Activated naive CD8-positive, alpha-beta T cell treated with anti-CD3 and anti-CD28 coated beads, Interleukin-2, amount 10 ng/mL, durations not matched to agents 7 days and 5 days (primary cell): ENCODE results near the gene FXYD3. TPM values are rescaled to one million over a fixed set of nuclear protein-coding genes. Genes with fewer than 3 reads are reported as not detected.

Source experiments
- ATAC-seq: fragments of 150-1000 bp; cut with Tn5 transposase; one replicate; pipeline ENCODE4 v1.10.0; 2021; ENCODE audit warnings: low read depth, moderate library complexity
- POLR2A ChIA-PET: fragments of 350-600 bp; sonication (Branson Sonifier 250); formaldehyde crosslinking; loops from one replicate; lab custom pipeline; 2021; ENCODE audit warnings: antibody characterized with exemption; lab: Charles Lee
- DNase-seq: peaks from one replicate; pipeline ENCODE4 v3.0.0; 2021
- H3K27ac Mint-ChIP-seq: one replicate; pipeline ENCODE4 v1.8.0; 2022; ENCODE audit warnings: mild to moderate bottlenecking, mixed read lengths
- H3K27me3 Mint-ChIP-seq: one replicate; pipeline ENCODE4 v1.8.0; 2022; ENCODE audit warnings: mild to moderate bottlenecking, moderate library complexity, mixed read lengths
- H3K36me3 Mint-ChIP-seq: one replicate; pipeline ENCODE4 v1.8.0; 2021; ENCODE audit warnings: mild to moderate bottlenecking, mixed read lengths
- H3K4me1 Mint-ChIP-seq: one replicate; pipeline ENCODE4 v1.8.0; 2021; ENCODE audit warnings: mixed read lengths
- H3K4me3 Mint-ChIP-seq: one replicate; pipeline ENCODE4 v1.8.0; 2022; ENCODE audit warnings: mild to moderate bottlenecking, moderate library complexity, mixed read lengths
- H3K9me3 Mint-ChIP-seq: one replicate; pipeline ENCODE4 v1.8.0; 2021; ENCODE audit warnings: mixed read lengths
- total RNA-seq, 2 experiments: library from RNA; stranded (reverse); gene quantifications; one replicate each; pipeline ENCODE4 v1.2.3, GENCODE V29; 2021

FXYD3 gene
- total RNA-seq, 2 experiments from 2014 or later, result not detected

GRCh38 chr19:35077411-35078223 is 38.0 kb upstream of the FXYD3 start:
- DNase-seq, result no peak
- Mint-ChIP-seq H3K4me3 (no peak overlapping the region), H3K36me3 (no peaks in the 10 kb centered on the region), H3K9me3 (no peaks in the 10 kb centered on the region), H3K27me3 (peaks cover 9% of the 10 kb centered on the region), H3K4me1 (peaks cover 2% of the 10 kb centered on the region), H3K27ac (no peak overlapping the region)
- POLR2A ChIA-PET, result no interaction called here
- ATAC-seq, result no peak

DNA sequence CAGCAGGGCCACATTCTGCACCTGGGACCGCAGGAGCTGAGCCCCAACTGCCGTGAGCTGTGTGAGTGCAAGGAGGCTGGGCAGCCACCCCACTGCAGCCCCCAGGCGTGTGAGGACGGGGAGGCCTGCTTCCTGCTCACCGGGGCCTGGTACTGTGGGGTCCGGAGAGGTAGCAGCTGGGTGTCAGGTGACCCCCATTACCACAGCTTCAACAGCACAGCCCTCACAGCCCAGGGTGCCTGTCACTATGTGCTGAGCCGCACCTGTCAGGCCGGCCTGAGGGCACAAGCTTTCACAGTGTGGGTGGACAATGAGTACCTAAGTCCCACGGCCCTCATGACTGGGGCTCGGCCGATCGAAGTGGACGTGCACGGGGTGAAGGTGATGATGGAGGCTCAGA is 35.8 kb upstream of the FXYD3 start:
- POLR2A ChIA-PET, result no interaction called here
- Mint-ChIP-seq H3K36me3 (no peaks in the 10 kb centered on the region), H3K27ac (no peak overlapping the region), H3K9me3 (no peaks in the 10 kb centered on the region), H3K27me3 (peaks cover 9% of the 10 kb centered on the region), H3K4me3 (no peak overlapping the region), H3K4me1 (peaks cover 2% of the 10 kb centered on the region)
- no peak for DNase-seq
- no peak for ATAC-seq

GRCh38 chr19:35080613-35081170 is 34.9 kb upstream of the FXYD3 start:
- H3K27ac Mint-ChIP-seq, result no peak overlapping the region
- ATAC-seq (no peak), DNase-seq (no peak)
- POLR2A ChIA-PET, result no interaction called here
- H3K27me3 Mint-ChIP-seq, result peaks cover 9% of the 10 kb centered on the region
- H3K9me3 Mint-ChIP-seq, result no peaks in the 10 kb centered on the region
- H3K36me3 Mint-ChIP-seq, result no peaks in the 10 kb centered on the region
- H3K4me1 Mint-ChIP-seq, result peaks cover 2% of the 10 kb centered on the region
- H3K4me3 Mint-ChIP-seq, result no peak overlapping the region

- ATAC-seq (no peak), DNase-seq (no peak)
- H3K4me3 Mint-ChIP-seq, result no peak overlapping the region
- peaks cover 2% of the 10 kb centered on the region for H3K4me1 Mint-ChIP-seq
- no peaks in the 10 kb centered on the region for H3K9me3 Mint-ChIP-seq
- peaks cover 9% of the 10 kb centered on the region for H3K27me3 Mint-ChIP-seq
- H3K27ac Mint-ChIP-seq, result no peak overlapping the region
- H3K36me3 Mint-ChIP-seq, result no peaks in the 10 kb centered on the region
- POLR2A ChIA-PET, result no interaction called here
These were observed 34.4 kb upstream of the FXYD3 start for GRCh38 chr19:35081201-35081600.

DNA sequence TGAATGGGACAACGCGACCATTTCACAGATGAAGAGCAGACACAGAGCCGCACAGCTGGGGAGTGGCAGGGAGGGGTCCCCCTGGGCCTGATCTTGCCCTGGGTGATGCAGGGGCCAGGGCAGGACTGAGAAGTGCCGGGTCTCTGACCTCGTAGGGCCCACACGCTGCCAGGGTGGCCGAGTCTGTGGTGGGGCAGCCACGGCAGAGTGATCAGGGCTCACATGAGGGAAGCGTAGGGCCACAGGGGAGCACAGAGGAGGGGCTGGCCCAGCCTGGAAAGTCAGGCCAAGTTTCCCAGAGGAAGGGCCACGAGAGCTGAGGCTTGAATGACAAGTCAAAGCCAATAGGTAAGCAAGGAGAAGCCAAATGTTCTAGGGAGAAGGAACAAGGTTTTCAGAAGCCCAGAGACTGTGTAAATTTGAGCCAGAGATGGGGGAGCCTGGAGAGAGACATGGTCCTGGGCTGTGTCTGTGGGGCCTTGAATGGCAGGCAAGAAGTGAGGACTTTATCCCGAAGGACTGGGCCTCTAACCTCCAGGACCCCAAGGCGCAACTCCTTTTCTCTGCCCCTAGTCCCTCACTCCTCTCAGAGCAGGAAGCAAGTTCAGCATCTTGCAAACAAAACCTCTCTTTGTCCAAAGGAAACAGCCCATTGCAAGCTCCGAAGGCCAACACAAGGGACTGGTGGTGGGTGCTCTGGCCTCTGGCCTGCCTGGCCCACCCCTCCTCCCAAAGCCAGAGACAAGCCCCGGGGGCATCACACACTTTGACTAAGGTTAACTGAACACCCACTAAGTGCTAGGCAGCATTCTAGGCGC is 31.7 kb upstream of the FXYD3 start:
- DNase-seq, result no peak
- Mint-ChIP-seq H3K27ac (no peak overlapping the region), H3K27me3 (no peaks in the 10 kb centered on the region), H3K4me1 (no peaks in the 10 kb centered on the region), H3K4me3 (no peak overlapping the region), H3K36me3 (no peaks in the 10 kb centered on the region), H3K9me3 (no peaks in the 10 kb centered on the region)
- no peak for ATAC-seq
- POLR2A ChIA-PET, result no interaction called here

DNA sequence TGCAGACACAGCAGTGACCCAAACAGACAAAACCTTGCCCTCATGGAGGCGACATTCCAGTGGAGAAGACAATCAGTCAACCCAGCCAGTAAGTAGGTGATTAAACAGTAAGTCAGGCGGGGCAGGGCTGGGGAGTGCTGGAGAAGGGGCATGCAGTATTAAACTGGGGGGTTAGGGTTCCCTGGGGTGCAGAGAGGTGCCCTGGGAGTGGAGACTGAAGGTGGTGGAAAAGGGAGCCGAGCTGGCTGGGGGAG is 31.2 kb upstream of the FXYD3 start:
- Mint-ChIP-seq H3K9me3 (no peaks in the 10 kb centered on the region), H3K36me3 (no peaks in the 10 kb centered on the region), H3K27ac (no peak overlapping the region), H3K4me3 (no peak overlapping the region), H3K4me1 (no peaks in the 10 kb centered on the region), H3K27me3 (peaks cover 2% of the 10 kb centered on the region)
- ATAC-seq, result no peak
- POLR2A ChIA-PET, result no interaction called here
- DNase-seq, result no peak

DNA sequence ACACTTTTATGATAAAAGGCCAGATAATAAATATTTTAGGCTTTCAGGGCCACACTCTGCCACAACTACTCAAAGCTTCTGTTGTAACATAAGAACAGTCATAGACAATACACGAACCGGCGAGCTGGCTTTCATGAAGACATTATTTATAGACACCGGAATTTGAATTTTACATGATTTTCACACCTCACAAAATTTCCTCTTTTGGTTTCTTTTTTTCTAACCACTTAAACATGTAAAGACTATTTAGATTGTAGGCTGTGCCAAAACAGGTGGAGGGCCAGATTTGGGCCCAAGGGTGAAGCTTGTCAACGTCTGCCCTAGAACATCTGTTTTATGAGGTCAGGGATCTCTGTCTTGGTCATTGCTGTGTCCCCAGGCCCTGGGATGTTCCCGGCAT is 29.7 kb upstream of the FXYD3 start:
- DNase-seq (no peak), ATAC-seq (no peak)
- Mint-ChIP-seq H3K4me1 (no peaks in the 10 kb centered on the region), H3K27me3 (peaks cover 10% of the 10 kb centered on the region), H3K36me3 (no peaks in the 10 kb centered on the region), H3K9me3 (no peaks in the 10 kb centered on the region), H3K4me3 (no peak overlapping the region), H3K27ac (no peak overlapping the region)
- POLR2A ChIA-PET, result no interaction called here

GRCh38 chr19:35086455-35086854 is 29.2 kb upstream of the FXYD3 start:
- H3K4me3 Mint-ChIP-seq, result no peak overlapping the region
- no peaks in the 10 kb centered on the region for H3K36me3 Mint-ChIP-seq
- no peak overlapping the region for H3K27ac Mint-ChIP-seq
- DNase-seq (no peak), ATAC-seq (no peak)
- H3K4me1 Mint-ChIP-seq, result no peaks in the 10 kb centered on the region
- POLR2A ChIA-PET, result no interaction called here
- H3K9me3 Mint-ChIP-seq, result no peaks in the 10 kb centered on the region
- H3K27me3 Mint-ChIP-seq, result peaks cover 10% of the 10 kb centered on the region

- H3K36me3 Mint-ChIP-seq, result no peaks in the 10 kb centered on the region
- POLR2A ChIA-PET, result no interaction called here
- H3K4me3 Mint-ChIP-seq, result no peak overlapping the region
These were observed 28.2 kb upstream of the FXYD3 start for GRCh38 chr19:35087393-35087792.

GRCh38 chr19:35088131-35088913 is 27.3 kb upstream of the FXYD3 start:
- no peaks in the 10 kb centered on the region for H3K36me3 Mint-ChIP-seq
- peaks cover 14% of the 10 kb centered on the region for H3K27me3 Mint-ChIP-seq
- no peaks in the 10 kb centered on the region for H3K4me1 Mint-ChIP-seq
- no peak overlapping the region for H3K4me3 Mint-ChIP-seq
- H3K27ac Mint-ChIP-seq, result no peak overlapping the region
- no peaks in the 10 kb centered on the region for H3K9me3 Mint-ChIP-seq
- POLR2A ChIA-PET, result no interaction called here
- no peak for ATAC-seq
- DNase-seq, result no peak

More at GRCh38 chr19:35087393-35087792, 28.2 kb upstream of the FXYD3 start:
- ATAC-seq (no peak), DNase-seq (no peak)
- H3K27me3 Mint-ChIP-seq, result peaks cover 10% of the 10 kb centered on the region
- no peaks in the 10 kb centered on the region for H3K9me3 Mint-ChIP-seq
- no peaks in the 10 kb centered on the region for H3K4me1 Mint-ChIP-seq
- H3K27ac Mint-ChIP-seq, result no peak overlapping the region

DNA sequence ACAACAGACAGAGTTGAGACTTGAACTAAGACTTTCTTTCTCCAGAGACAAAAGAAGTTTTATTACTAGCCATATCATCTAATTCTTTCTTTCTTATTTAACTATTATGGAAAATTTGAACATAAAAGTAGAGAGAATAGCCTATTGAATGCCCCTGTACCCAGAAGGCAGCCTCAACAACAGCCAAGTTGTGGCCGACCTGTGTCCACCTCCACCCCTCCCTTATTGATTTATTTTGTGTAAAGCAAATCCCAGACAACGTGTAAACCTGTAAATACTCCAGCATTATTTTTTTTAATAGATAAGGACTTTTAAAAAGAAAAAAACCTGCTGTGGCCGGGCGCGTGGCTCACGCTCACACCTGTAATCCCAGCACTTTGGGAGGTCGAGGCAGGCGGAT is 26.1 kb upstream of the FXYD3 start:
- POLR2A ChIA-PET, result no interaction called here
- Mint-ChIP-seq H3K27me3 (peaks cover 16% of the 10 kb centered on the region), H3K36me3 (no peaks in the 10 kb centered on the region), H3K9me3 (no peaks in the 10 kb centered on the region), H3K4me3 (no peak overlapping the region), H3K4me1 (no peaks in the 10 kb centered on the region), H3K27ac (no peak overlapping the region)
- ATAC-seq (no peak), DNase-seq (no peak)

GRCh38 chr19:35090160-35090505 is 25.5 kb upstream of the FXYD3 start:
- POLR2A ChIA-PET, result no interaction called here
- Mint-ChIP-seq H3K27ac (no peak overlapping the region), H3K27me3 (peaks cover 16% of the 10 kb centered on the region), H3K4me3 (no peak overlapping the region), H3K4me1 (no peaks in the 10 kb centered on the region), H3K9me3 (no peaks in the 10 kb centered on the region), H3K36me3 (no peaks in the 10 kb centered on the region)
- no peak for ATAC-seq
- no peak for DNase-seq

- Mint-ChIP-seq H3K9me3 (no peaks in the 10 kb centered on the region), H3K27me3 (peaks cover 16% of the 10 kb centered on the region), H3K36me3 (no peaks in the 10 kb centered on the region), H3K4me3 (no peak overlapping the region), H3K4me1 (no peaks in the 10 kb centered on the region), H3K27ac (no peak overlapping the region)
- DNase-seq (no peak), ATAC-seq (peak; percentile 52)
- POLR2A ChIA-PET, result no interaction called here
These were observed 25.0 kb upstream of the FXYD3 start for GRCh38 chr19:35090506-35091214.
